Measurements from ENCODE around the gene RIMS1.
"Not testable (repeated sequence)": the region's sequence is repeated elsewhere in the genome, so short reads cannot be mapped to it uniquely, and the experiment has no call there.

RIMS1 gene

GRCh38 chr6:71979911-71980310 lies 93.6 kb downstream of the RIMS1 start:
- no peak for DNase-seq

GRCh38 chr6:71982389-71982788 lies 96.0 kb downstream of the RIMS1 start:
- DNase-seq: no peak

- no peak for DNase-seq
These were observed 96.8 kb downstream of the RIMS1 start for GRCh38 chr6:71983131-71983530.

- DNase-seq: no peak
These were observed 108.4 kb downstream of the RIMS1 start for GRCh38 chr6:71994705-71995271.

- DNase-seq: no peak
These were observed 111.0 kb downstream of the RIMS1 start for GRCh38 chr6:71997341-71997740.

- DNase-seq: no peak
These were observed 116.1 kb downstream of the RIMS1 start for GRCh38 chr6:72002415-72002814.

- not testable (repeated sequence) for DNase-seq
These were observed 120.2 kb downstream of the RIMS1 start for GRCh38 chr6:72006591-72006990.

GRCh38 chr6:72022830-72023229 lies 136.5 kb downstream of the RIMS1 start:
- no peak for DNase-seq

GRCh38 chr6:72031471-72031870 lies 145.1 kb downstream of the RIMS1 start:
- DNase-seq: no peak

GRCh38 chr6:72032086-72032485 lies 145.7 kb downstream of the RIMS1 start:
- no peak for DNase-seq

- no peak for DNase-seq
These were observed 149.1 kb downstream of the RIMS1 start for GRCh38 chr6:72035486-72035885.

GRCh38 chr6:72035966-72036365 lies 149.6 kb downstream of the RIMS1 start:
- DNase-seq: no peak

GRCh38 chr6:72037006-72037405 lies 150.7 kb downstream of the RIMS1 start:
- DNase-seq: peak; percentile 8

GRCh38 chr6:72040111-72040510 lies 153.8 kb downstream of the RIMS1 start:
- peak; percentile 45 for DNase-seq

GRCh38 chr6:72042088-72042487 lies 155.7 kb downstream of the RIMS1 start:
- DNase-seq: no peak

- DNase-seq: no peak
These were observed 161.7 kb downstream of the RIMS1 start for GRCh38 chr6:72048080-72048479.

GRCh38 chr6:72049376-72049775 lies 163.0 kb downstream of the RIMS1 start:
- no peak for DNase-seq

- DNase-seq: no peak
These were observed 174.9 kb downstream of the RIMS1 start for GRCh38 chr6:72061286-72061685.

- DNase-seq: no peak
These were observed 178.1 kb downstream of the RIMS1 start for GRCh38 chr6:72064399-72064975.

GRCh38 chr6:72078096-72078495 lies 191.7 kb downstream of the RIMS1 start:
- no peak for DNase-seq

- peak; percentile 1 for DNase-seq
These were observed 194.1 kb downstream of the RIMS1 start for GRCh38 chr6:72080260-72080941.

GRCh38 chr6:72081871-72082270 lies 195.5 kb downstream of the RIMS1 start:
- DNase-seq: no peak

- no peak for DNase-seq
These were observed 197.6 kb downstream of the RIMS1 start for GRCh38 chr6:72083976-72084375.

- peak; percentile 2 for DNase-seq
These were observed 198.7 kb downstream of the RIMS1 start for GRCh38 chr6:72084992-72085569.
